ENCODE data around the gene ZNF532.

- TF ChIP-seq, protein P1, sequence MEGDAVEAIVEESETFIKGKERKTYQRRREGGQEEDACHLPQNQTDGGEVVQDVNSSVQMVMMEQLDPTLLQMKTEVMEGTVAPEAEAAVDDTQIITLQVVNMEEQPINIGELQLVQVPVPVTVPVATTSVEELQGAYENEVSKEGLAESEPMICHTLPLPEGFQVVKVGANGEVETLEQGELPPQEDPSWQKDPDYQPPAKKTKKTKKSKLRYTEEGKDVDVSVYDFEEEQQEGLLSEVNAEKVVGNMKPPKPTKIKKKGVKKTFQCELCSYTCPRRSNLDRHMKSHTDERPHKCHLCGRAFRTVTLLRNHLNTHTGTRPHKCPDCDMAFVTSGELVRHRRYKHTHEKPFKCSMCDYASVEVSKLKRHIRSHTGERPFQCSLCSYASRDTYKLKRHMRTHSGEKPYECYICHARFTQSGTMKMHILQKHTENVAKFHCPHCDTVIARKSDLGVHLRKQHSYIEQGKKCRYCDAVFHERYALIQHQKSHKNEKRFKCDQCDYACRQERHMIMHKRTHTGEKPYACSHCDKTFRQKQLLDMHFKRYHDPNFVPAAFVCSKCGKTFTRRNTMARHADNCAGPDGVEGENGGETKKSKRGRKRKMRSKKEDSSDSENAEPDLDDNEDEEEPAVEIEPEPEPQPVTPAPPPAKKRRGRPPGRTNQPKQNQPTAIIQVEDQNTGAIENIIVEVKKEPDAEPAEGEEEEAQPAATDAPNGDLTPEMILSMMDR (IDR thresholded peaks at IDR 0.05; ENCODE audit: low read depth, low read length), result no peak
- TF ChIP-seq EZH2phosphoT487 (IDR thresholded peaks at IDR 0.05; ENCODE audit: low read depth), result no peak
Measured at GRCh38 chr18:58911241-58911640, 46.6 kb downstream of the ZNF532 start.

Data from OCI-LY3 (cell line).